SK-N-SH treated with all-trans-retinoic acid at 6 μM for 48 hours (cell line): Measurements from ENCODE around the gene TNN.
A peak's percentile ranks its signal among the peaks of the same experiment; 100 is the strongest.
"Not testable (repeated sequence)": the region's sequence is repeated elsewhere in the genome, so short reads cannot be mapped to it uniquely, and the experiment has no call there.

Experiments
- ATAC-seq: fragments of 200-7000 bp; cut with Tn5 transposase; 3 replicates; pipeline ENCODE4 v1.9.1; 2020; ENCODE audit warnings: mild to moderate bottlenecking, moderate library complexity
- ARNTL ChIP-seq: fragments of 450-650 bp; formaldehyde crosslinking; IDR thresholded peaks from 2 replicates; pipeline ENCODE4 v1.5.0; 2020; ENCODE audit warnings: low read depth, mild to moderate bottlenecking, moderate library complexity, borderline replicate concordance
- BACH2 ChIP-seq: fragments of 250-450 bp; sonication (Bioruptor Pico); IDR thresholded peaks from 2 replicates; pipeline ENCODE4 v1.9.0; 2021; ENCODE audit warnings: mild to moderate bottlenecking, borderline replicate concordance
- GLIS3 ChIP-seq: fragments of 250-450 bp; sonication (Bioruptor Pico); IDR thresholded peaks from 2 replicates; pipeline ENCODE4 v1.5.0; 2020; ENCODE audit warnings: mild to moderate bottlenecking, moderate library complexity
- ISL1 ChIP-seq: fragments of 250-450 bp; sonication (Bioruptor Pico); IDR thresholded peaks from 2 replicates; pipeline ENCODE4 v2.1.2; 2022; ENCODE audit warnings: mild to moderate bottlenecking, moderate library complexity
- OSR1 ChIP-seq: fragments of 250-450 bp; sonication (Bioruptor Pico); IDR thresholded peaks from 2 replicates; pipeline ENCODE4 v1.8.0; 2022; ENCODE audit warnings: moderate library complexity, mild to moderate bottlenecking, inconsistent platforms
- PPARA ChIP-seq: fragments of 250-450 bp; sonication (Bioruptor Pico); IDR thresholded peaks from 2 replicates; pipeline ENCODE4 v1.5.0; 2020; ENCODE audit warnings: mild to moderate bottlenecking, borderline replicate concordance
- RARB ChIP-seq: fragments of 250-450 bp; sonication (Bioruptor Pico); IDR thresholded peaks from 2 replicates; pipeline ENCODE4 v1.8.0; 2021; ENCODE audit warnings: mild to moderate bottlenecking, moderate library complexity
- TCF4 ChIP-seq: fragments of 250-450 bp; sonication (Bioruptor Pico); IDR thresholded peaks from 2 replicates; pipeline ENCODE4 v1.8.0; 2021; ENCODE audit warnings: mild to moderate bottlenecking, moderate library complexity, borderline replicate concordance
- TOX ChIP-seq: fragments of 250-450 bp; sonication (Bioruptor Pico); IDR thresholded peaks from 2 replicates; pipeline ENCODE4 v1.8.0; 2021; ENCODE audit warnings: mild to moderate bottlenecking, moderate library complexity, borderline replicate concordance
- ZC3H10 ChIP-seq: fragments of 250-450 bp; sonication (Bioruptor Pico); IDR thresholded peaks from 2 replicates; pipeline ENCODE4 v1.5.1; 2021; ENCODE audit warnings: mild to moderate bottlenecking, moderate library complexity
- ZFP3 ChIP-seq: fragments of 250-450 bp; sonication (Bioruptor Pico); IDR thresholded peaks from 2 replicates; pipeline ENCODE4 v1.5.0; 2020; ENCODE audit warnings: mild to moderate bottlenecking, moderate library complexity
- ZFP30 ChIP-seq: fragments of 450-650 bp; formaldehyde crosslinking; IDR thresholded peaks from 2 replicates; pipeline ENCODE4 v1.5.0; 2022; ENCODE audit warnings: mild to moderate bottlenecking, moderate library complexity
- ZNF565 ChIP-seq: fragments of 450-650 bp; formaldehyde crosslinking; conservative IDR thresholded peaks from 2 replicates; pipeline ENCODE4 v1.5.0; 2020; ENCODE audit warnings: low read depth, mild to moderate bottlenecking, moderate library complexity
- ZNF70 ChIP-seq: fragments of 450-650 bp; formaldehyde crosslinking; IDR thresholded peaks from 2 replicates; pipeline ENCODE4 v1.5.0; 2020; ENCODE audit warnings: mild to moderate bottlenecking, moderate library complexity
- ZNF8 ChIP-seq: fragments of 450-650 bp; formaldehyde crosslinking; IDR thresholded peaks from 2 replicates; pipeline ENCODE4 v1.5.0; 2020; ENCODE audit warnings: mild to moderate bottlenecking, moderate library complexity
- TF ChIP-seq, protein P1 (sequence below): fragments of 250-450 bp; sonication (Bioruptor Pico); IDR thresholded peaks from 2 replicates; pipeline ENCODE4 v1.8.0; 2021; ENCODE audit warnings: low read depth, mild to moderate bottlenecking, moderate library complexity, borderline replicate concordance
- TF ChIP-seq, protein P2 (sequence below): fragments of 250-450 bp; sonication (Bioruptor Pico); IDR thresholded peaks from 2 replicates; pipeline ENCODE4 v1.8.0; 2020; ENCODE audit warnings: mild to moderate bottlenecking, moderate library complexity, borderline replicate concordance
- TF ChIP-seq, protein P3 (sequence below): fragments of 250-450 bp; sonication (Bioruptor Pico); IDR thresholded peaks from 2 replicates; pipeline ENCODE4 v1.5.1; 2020; ENCODE audit warnings: low read depth, mild to moderate bottlenecking, moderate library complexity
- TF ChIP-seq, protein P4 (sequence below): fragments of 250-450 bp; sonication (Bioruptor Pico); IDR thresholded peaks from 2 replicates; pipeline ENCODE4 v1.5.0; 2020; ENCODE audit warnings: mild to moderate bottlenecking, moderate library complexity
- TF ChIP-seq, protein P5 (sequence below): fragments of 250-450 bp; sonication (Bioruptor Pico); IDR thresholded peaks from 2 replicates; pipeline ENCODE4 v1.5.1; 2021; ENCODE audit warnings: mild to moderate bottlenecking, moderate library complexity

TNN gene

DNA sequence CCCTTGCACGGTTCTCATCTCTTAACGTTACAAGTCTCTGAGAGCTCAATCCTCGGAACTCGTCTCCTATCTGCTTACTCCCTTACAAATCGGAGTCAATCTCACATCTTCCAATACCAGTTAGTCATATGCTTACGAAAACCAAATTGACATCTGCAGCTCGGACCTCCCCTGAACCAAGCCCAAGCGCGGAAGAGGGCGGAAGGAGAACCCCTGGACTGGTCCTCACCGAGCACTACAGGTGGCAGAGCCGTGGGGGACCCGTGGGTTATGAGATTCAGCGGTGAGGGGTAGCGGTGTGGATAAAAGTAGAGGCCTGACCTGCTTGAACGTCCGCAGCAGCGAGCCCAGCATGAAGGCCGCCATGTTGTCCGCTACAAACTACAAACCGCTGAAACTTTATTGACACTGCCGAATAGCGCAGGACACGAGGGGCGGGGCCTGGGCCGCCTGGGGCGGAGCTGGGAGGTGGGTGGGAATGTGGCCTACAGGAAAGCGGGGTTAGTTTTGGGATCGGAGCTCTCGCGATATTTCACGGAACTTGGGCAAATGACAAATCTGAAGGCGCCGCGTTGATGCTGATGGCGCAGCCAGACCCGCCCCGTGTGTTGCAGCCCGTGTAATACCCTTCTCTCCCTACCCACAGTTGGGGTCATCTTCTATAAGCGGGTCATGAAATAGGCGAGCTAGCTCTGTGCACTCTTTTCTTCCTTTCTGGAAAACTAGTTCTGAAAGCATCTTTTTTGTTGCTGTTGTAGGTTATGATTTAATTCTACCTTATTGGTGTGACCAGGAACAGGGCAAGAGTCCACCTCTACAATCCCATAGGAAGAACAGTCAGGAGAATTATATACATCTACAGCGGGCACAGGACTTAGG is 44.4 kb upstream of the TNN start, which contains the start of gene MRPS14:
TSS of gene MRPS14 (minus strand) at position 383 of the 879 bp plus-strand sequence. CDS start at position 366, 17 bp downstream.
- peak; percentile 99 for ATAC-seq
- TF ChIP-seq ZFP3 (CRISPR knock-in tag) (no peak), RARB (CRISPR knock-in tag) (peak; percentile 51; the same call in 1 of the 2 replicates)
- TF ChIP-seq, protein P1, sequence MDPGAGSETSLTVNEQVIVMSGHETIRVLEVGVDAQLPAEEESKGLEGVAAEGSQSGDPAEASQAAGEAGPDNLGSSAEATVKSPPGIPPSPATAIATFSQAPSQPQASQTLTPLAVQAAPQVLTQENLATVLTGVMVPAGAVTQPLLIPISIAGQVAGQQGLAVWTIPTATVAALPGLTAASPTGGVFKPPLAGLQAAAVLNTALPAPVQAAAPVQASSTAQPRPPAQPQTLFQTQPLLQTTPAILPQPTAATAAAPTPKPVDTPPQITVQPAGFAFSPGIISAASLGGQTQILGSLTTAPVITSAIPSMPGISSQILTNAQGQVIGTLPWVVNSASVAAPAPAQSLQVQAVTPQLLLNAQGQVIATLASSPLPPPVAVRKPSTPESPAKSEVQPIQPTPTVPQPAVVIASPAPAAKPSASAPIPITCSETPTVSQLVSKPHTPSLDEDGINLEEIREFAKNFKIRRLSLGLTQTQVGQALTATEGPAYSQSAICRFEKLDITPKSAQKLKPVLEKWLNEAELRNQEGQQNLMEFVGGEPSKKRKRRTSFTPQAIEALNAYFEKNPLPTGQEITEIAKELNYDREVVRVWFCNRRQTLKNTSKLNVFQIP = peak; percentile 77; the same call in 1 of the 2 replicates

DNA sequence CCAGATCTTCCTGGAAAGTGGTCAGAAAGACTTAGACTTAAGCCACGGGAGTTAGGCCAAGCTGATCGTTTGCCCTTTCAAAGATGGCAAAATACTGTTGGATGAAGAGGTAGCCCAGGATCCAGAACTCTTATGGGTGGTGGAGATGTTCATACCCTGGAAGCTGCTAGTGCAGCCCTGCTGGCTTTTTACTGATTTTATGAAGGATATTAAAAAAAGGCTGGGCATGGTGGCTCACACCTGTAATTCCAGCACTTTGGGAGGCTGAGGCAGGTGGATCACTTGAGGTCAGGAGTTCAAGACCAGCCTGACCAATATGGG is 43.8 kb upstream of the TNN start:
- not testable (repeated sequence) for ATAC-seq

DNA sequence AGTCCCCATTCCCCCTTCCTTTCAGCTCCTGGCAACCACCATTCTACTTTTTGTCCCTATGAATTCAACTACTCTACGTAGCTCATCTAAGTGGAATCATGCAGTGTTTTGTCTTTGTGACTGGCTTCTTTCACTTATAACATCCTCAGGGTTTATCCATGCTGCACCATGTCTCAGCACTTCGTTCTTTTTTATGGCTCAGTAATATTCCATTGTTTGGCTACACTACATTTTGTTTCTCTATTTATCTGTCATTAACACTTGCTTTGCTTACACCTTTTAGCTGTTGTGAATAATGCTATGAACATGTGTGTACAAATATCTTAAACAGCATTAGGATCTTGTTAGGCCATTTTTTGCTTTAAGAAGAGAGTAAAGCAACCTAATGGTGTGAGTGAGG is 42.9 kb upstream of the TNN start:
- TF ChIP-seq ZFP30 (CRISPR knock-in tag) = no peak
- TF ChIP-seq BACH2 = no peak
- TF ChIP-seq, protein P2, sequence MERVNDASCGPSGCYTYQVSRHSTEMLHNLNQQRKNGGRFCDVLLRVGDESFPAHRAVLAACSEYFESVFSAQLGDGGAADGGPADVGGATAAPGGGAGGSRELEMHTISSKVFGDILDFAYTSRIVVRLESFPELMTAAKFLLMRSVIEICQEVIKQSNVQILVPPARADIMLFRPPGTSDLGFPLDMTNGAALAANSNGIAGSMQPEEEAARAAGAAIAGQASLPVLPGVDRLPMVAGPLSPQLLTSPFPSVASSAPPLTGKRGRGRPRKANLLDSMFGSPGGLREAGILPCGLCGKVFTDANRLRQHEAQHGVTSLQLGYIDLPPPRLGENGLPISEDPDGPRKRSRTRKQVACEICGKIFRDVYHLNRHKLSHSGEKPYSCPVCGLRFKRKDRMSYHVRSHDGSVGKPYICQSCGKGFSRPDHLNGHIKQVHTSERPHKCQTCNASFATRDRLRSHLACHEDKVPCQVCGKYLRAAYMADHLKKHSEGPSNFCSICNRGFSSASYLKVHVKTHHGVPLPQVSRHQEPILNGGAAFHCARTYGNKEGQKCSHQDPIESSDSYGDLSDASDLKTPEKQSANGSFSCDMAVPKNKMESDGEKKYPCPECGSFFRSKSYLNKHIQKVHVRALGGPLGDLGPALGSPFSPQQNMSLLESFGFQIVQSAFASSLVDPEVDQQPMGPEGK (CRISPR knock-in tag) = no peak
- no peak for TF ChIP-seq ZNF8 (CRISPR knock-in tag)
- TF ChIP-seq ZNF565 = no peak
- TF ChIP-seq, protein P3, sequence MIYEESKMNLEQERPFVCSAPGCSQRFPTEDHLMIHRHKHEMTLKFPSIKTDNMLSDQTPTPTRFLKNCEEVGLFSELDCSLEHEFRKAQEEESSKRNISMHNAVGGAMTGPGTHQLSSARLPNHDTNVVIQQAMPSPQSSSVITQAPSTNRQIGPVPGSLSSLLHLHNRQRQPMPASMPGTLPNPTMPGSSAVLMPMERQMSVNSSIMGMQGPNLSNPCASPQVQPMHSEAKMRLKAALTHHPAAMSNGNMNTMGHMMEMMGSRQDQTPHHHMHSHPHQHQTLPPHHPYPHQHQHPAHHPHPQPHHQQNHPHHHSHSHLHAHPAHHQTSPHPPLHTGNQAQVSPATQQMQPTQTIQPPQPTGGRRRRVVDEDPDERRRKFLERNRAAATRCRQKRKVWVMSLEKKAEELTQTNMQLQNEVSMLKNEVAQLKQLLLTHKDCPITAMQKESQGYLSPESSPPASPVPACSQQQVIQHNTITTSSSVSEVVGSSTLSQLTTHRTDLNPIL (CRISPR knock-in tag) = no peak
- TF ChIP-seq, protein P1 = no peak
- no peak for TF ChIP-seq TOX (CRISPR knock-in tag)
- TF ChIP-seq, protein P4, sequence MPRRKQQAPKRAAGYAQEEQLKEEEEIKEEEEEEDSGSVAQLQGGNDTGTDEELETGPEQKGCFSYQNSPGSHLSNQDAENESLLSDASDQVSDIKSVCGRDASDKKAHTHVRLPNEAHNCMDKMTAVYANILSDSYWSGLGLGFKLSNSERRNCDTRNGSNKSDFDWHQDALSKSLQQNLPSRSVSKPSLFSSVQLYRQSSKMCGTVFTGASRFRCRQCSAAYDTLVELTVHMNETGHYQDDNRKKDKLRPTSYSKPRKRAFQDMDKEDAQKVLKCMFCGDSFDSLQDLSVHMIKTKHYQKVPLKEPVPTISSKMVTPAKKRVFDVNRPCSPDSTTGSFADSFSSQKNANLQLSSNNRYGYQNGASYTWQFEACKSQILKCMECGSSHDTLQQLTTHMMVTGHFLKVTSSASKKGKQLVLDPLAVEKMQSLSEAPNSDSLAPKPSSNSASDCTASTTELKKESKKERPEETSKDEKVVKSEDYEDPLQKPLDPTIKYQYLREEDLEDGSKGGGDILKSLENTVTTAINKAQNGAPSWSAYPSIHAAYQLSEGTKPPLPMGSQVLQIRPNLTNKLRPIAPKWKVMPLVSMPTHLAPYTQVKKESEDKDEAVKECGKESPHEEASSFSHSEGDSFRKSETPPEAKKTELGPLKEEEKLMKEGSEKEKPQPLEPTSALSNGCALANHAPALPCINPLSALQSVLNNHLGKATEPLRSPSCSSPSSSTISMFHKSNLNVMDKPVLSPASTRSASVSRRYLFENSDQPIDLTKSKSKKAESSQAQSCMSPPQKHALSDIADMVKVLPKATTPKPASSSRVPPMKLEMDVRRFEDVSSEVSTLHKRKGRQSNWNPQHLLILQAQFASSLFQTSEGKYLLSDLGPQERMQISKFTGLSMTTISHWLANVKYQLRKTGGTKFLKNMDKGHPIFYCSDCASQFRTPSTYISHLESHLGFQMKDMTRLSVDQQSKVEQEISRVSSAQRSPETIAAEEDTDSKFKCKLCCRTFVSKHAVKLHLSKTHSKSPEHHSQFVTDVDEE (CRISPR knock-in tag) = no peak
- TF ChIP-seq ZFP3 (CRISPR knock-in tag) = no peak
- no peak for TF ChIP-seq GLIS3 (CRISPR knock-in tag)
- TF ChIP-seq TCF4 (CRISPR knock-in tag) = no peak
- TF ChIP-seq ISL1 (CRISPR knock-in tag) = no peak
- TF ChIP-seq, protein P5, sequence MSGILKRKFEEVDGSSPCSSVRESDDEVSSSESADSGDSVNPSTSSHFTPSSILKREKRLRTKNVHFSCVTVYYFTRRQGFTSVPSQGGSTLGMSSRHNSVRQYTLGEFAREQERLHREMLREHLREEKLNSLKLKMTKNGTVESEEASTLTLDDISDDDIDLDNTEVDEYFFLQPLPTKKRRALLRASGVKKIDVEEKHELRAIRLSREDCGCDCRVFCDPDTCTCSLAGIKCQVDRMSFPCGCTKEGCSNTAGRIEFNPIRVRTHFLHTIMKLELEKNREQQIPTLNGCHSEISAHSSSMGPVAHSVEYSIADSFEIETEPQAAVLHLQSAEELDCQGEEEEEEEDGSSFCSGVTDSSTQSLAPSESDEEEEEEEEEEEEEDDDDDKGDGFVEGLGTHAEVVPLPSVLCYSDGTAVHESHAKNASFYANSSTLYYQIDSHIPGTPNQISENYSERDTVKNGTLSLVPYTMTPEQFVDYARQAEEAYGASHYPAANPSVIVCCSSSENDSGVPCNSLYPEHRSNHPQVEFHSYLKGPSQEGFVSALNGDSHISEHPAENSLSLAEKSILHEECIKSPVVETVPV (CRISPR knock-in tag) = no peak
- no peak for TF ChIP-seq RARB (CRISPR knock-in tag)
- TF ChIP-seq ZC3H10 (CRISPR knock-in tag) = no peak
- no peak for TF ChIP-seq ZNF70
- no peak for TF ChIP-seq ARNTL
- TF ChIP-seq OSR1 (CRISPR knock-in tag) = no peak
- no peak for TF ChIP-seq PPARA (CRISPR knock-in tag)
- TF ChIP-seq, all 23 proteins: peak for 0
- ATAC-seq = no peak
